Ovary (tissue), 9 donors: Measurements from ENCODE around the gene ACVR1B. TPM values are rescaled to one million over a fixed set of nuclear protein-coding genes. Genes with fewer than 3 reads are reported as not detected.

Experiments used
- DNase-seq, 5 donors: peaks; one replicate each; pipeline ENCODE4 v3.0.0-alpha.2; 2019 to 2020
- H3K27ac ChIP-seq, 2 donors: fragments of 200-600 bp; one replicate each; pipeline versions ENCODE4 v1.5.1 to v1.8.0; 2019 to 2022
- H3K27me3 ChIP-seq: fragments of 200-600 bp; one replicate; pipeline ENCODE4 v1.8.0; 2022
- H3K36me3 ChIP-seq: fragments of 200-600 bp; sonication (generic); one replicate; pipeline ENCODE4 v1.5.1; 2019
- H3K4me1 ChIP-seq: one replicate; pipeline ENCODE4 v1.8.1; 2013; ENCODE audit warnings: mild to moderate bottlenecking, moderate library complexity; ENCODE audit not compliant: insufficient read depth
- H3K4me3 ChIP-seq: fragments of 200-600 bp; sonication (generic); one replicate; pipeline ENCODE4 v1.5.1; 2017
- H3K9me3 ChIP-seq, 2 donors: fragments of 200-600 bp in 1 of 2; sonication (generic) in 1 of 2; one replicate each; pipeline versions ENCODE4 v1.5.1 to v1.8.1; 2013 to 2019; ENCODE audit warnings: mild to moderate bottlenecking in 1 of 2, moderate library complexity in 1 of 2
- CTCF ChIP-seq, 3 donors: fragments of 450-650 bp in 2 of 3; fragments of 200-600 bp in 1 of 3; IDR thresholded peaks; one replicate each; pipeline versions ENCODE4 v1.5.1 to v1.8.0; 2016 to 2022; ENCODE audit warnings: antibody characterized with exemption in 3 of 3, mild to moderate bottlenecking in 1 of 3
- EP300 ChIP-seq: sonication (generic); formaldehyde crosslinking; IDR thresholded peaks from one replicate; pipeline ENCODE4 v1.6.1; 2017; ENCODE audit warnings: antibody characterized with exemption
- POLR2A ChIP-seq: fragments of 450-650 bp; IDR thresholded peaks from one replicate; pipeline ENCODE4 v1.6.1; 2017; ENCODE audit warnings: antibody characterized with exemption, mild to moderate bottlenecking, moderate library complexity
- WGBS, 3 donors: extraction: QIAGEN DNeasy Blood & Tissue Kit in 1 of 3; methylation state at CpG; one replicate each; pipeline versions ENCODE4 v1.1.5 to v1.1.7; 2013 to 2017; 5-methylcytosine and 5-hydroxymethylcytosine counted together
- intact Hi-C, 4 donors: fragments of 100-400 bp; cut with DNase I; formaldehyde crosslinking; loops; one replicate each; pipeline versions ENCODE4 v1.11.0 to v1.15.1; 2022 to 2023
- polyA plus RNA-seq, 2 donors: library from polyadenylated mRNA; stranded (reverse); fragments of 200-250 nt in 1 of 2; fragments of 350-450 nt in 1 of 2; fragmentation: Illumina TruSeq in 1 of 2; extraction: RNeasy Lipid Tissue Mini Kit (QIAGEN cat#74804) in 1 of 2; gene quantifications; one replicate each; pipeline ENCODE4 v1.2.3, GENCODE V29; 2013 to 2014
- total RNA-seq, 7 donors: library from RNA; depleted of rRNA in 2 of 7; stranded (reverse); fragments of >200 nt in 2 of 7; fragmentation: NEBNext Ultra II Directional in 3 of 7; extraction: Animal tissue kit (Norgen Biotek cat#: 25700) in 3 of 7; gene quantifications; one replicate each; pipeline versions ENCODE4 v1.1.0 to v1.2.4, GENCODE V29; 2016 to 2023
- donor health status: DM: no; HTN: no; CAD: no; lungs with moderate emphysema.
- donor health status: DM: no; HTN: no; CAD: no.
- donor health status: Bipolar disorder and iron deficiency.
- donor health status: DM: yes; HTN: yes; CAD: no.
- donor health status: DM: no; HTN: no; CAD: no.
- donor health status: DM: yes; HTN: yes; CAD: no.

ACVR1B gene
- total and polyA plus RNA-seq, 9 donors = 6.9 to 27.3 (median 19.1) TPM

DNA sequence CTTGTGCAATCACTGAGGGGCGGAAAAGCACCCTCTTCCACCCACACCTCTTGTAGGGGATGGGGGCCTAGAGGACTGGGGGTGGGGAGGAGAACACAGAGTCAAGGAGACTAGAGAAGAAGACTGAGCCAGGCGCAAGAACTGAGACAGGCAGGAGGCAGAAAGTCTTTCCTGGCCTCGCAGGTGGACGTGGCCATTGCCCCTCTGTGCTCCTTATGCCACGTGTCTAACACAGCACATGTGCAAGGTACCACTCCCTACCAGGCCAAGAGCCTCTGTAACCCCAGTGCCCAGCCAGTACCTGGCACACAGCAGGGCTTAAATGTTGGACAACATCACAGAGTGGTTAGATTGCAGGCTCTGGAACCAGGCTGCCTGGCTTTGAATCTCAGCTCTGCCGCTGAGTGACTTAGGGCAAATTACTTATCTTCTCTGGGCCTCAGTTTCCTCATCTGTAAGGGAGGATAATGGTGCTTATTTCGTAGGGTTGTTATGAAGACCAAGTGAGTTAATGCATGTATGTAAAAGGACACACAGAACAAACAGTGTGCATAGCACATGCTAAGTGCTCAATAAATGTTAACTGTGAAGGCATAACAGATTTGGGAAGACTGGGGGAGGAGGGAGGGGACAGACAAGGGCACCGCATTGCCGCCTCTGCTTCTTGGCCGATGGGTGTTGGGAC lies 53.9 kb downstream of the ACVR1B start:
- intact Hi-C loops = loop anchor here in 2 of 4 donors (2.0 to 5.0 kb wide), 2 partner anchors 19 to 77 kb away; no protein-coding TSS in a partner anchor
- DNase-seq = peak in 1 of 5 donors; percentile 35
- Histone ChIP-seq H3K4me1 (peaks cover 13% of the 10 kb centered on the region), H3K27me3 (no peaks in the 10 kb centered on the region), H3K36me3 (no peaks in the 10 kb centered on the region), H3K27ac (peak overlapping the region in 1 of 2 donors; percentile 26), H3K9me3 (no peaks in the 10 kb centered on the region), H3K4me3 (no peak overlapping the region)
- no peak for TF ChIP-seq CTCF (IDR thresholded peaks at IDR 0.05)
- no peak for TF ChIP-seq EP300
- TF ChIP-seq POLR2A = no peak
- 89 to 96% (median 94%) methylated on average over 10 of the region's 10 CpGs for WGBS, 3 donors

- WGBS, 3 donors = 41 to 50% (median 44%) methylated on average over 27 to 28 of the region's 28 CpGs
- peak in 1 of 5 donors; percentile 63 for DNase-seq
- no peaks in the 10 kb centered on the region for H3K27me3 ChIP-seq
- H3K4me1 ChIP-seq = peaks cover 19% of the 10 kb centered on the region
- H3K36me3 ChIP-seq = no peaks in the 10 kb centered on the region
- H3K4me3 ChIP-seq = peak overlapping the region; percentile 86
- TF ChIP-seq POLR2A (no peak), CTCF (IDR thresholded peaks at IDR 0.05) (no peak), EP300 (no peak)
- H3K27ac ChIP-seq = peak overlapping the region; percentile 26 to 98
- intact Hi-C loops = loop anchor here in 2 of 4 donors (2.0 to 5.0 kb wide), 2 partner anchors 19 to 76 kb away; no protein-coding TSS in a partner anchor
- no peaks in the 10 kb centered on the region for H3K9me3 ChIP-seq
These were observed 54.6 kb downstream of the ACVR1B start for GRCh38 chr12:52005903-52006703.

- WGBS, 3 donors = 0 to 1% (median 1%) methylated on average over 14 to 60 of the region's 60 CpGs
- Histone ChIP-seq H3K9me3 (no peaks in the 10 kb centered on the region), H3K36me3 (no peaks in the 10 kb centered on the region), H3K27me3 (no peaks in the 10 kb centered on the region), H3K4me3 (peak within 1 kb of the TSS; percentile 86), H3K27ac (peak within 1 kb of the TSS; percentile 87 to 98), H3K4me1 (peaks cover 23% of the 10 kb centered on the region)
- DNase-seq = peak; percentile 82 to 88 (median 87)
- peak; percentile 88 for TF ChIP-seq POLR2A
- no peak for TF ChIP-seq CTCF (IDR thresholded peaks at IDR 0.05)
- intact Hi-C loops = loop anchor here in 1 of 4 donors (5.0 kb wide), 1 partner anchor 76 kb away; no protein-coding TSS in a partner anchor
These were observed 55.2 kb downstream of the ACVR1B start, which contains the start of gene TAMALIN for GRCh38 chr12:52006726-52007157. Gene TAMALIN (plus strand): TSS chr12:52006946. CDS start chr12:52007020, 74 bp downstream.

GRCh38 chr12:52007158-52007921 lies 55.8 kb downstream of the ACVR1B start:
- TF ChIP-seq EP300 (no peak), POLR2A (no peak), CTCF (IDR thresholded peaks at IDR 0.05) (no peak)
- WGBS, 3 donors = 1 to 5% (median 2%) methylated on average over 56 to 72 of the region's 72 CpGs
- no peaks in the 10 kb centered on the region for H3K27me3 ChIP-seq
- H3K27ac ChIP-seq = peak overlapping the region; percentile 87 to 98
- DNase-seq = peak; percentile 73 to 80 (median 78)
- no peaks in the 10 kb centered on the region for H3K36me3 ChIP-seq
- peaks cover 26% of the 10 kb centered on the region for H3K4me1 ChIP-seq
- intact Hi-C loops = loop anchor here in 1 of 4 donors (5.0 kb wide), 1 partner anchor 75 kb away; no protein-coding TSS in a partner anchor
- no peaks in the 10 kb centered on the region for H3K9me3 ChIP-seq
- H3K4me3 ChIP-seq = peak overlapping the region; percentile 86
